KG1 (cell line): Measurements from ENCODE around the gene CTU2.
A peak's percentile ranks its signal among the peaks of the same experiment; 100 is the strongest.

Experiments
- DNase-seq: peaks from one replicate; lab custom pipeline; 2025; lab: John Stamatoyannopoulos, UW

The CTU2 gene

GRCh38 chr16:88681709-88682451 lies 24.4 kb upstream of the CTU2 start:
- peak; percentile 37 for DNase-seq

- DNase-seq = no peak
These were observed 21.6 kb upstream of the CTU2 start for GRCh38 chr16:88684569-88685155.

DNA sequence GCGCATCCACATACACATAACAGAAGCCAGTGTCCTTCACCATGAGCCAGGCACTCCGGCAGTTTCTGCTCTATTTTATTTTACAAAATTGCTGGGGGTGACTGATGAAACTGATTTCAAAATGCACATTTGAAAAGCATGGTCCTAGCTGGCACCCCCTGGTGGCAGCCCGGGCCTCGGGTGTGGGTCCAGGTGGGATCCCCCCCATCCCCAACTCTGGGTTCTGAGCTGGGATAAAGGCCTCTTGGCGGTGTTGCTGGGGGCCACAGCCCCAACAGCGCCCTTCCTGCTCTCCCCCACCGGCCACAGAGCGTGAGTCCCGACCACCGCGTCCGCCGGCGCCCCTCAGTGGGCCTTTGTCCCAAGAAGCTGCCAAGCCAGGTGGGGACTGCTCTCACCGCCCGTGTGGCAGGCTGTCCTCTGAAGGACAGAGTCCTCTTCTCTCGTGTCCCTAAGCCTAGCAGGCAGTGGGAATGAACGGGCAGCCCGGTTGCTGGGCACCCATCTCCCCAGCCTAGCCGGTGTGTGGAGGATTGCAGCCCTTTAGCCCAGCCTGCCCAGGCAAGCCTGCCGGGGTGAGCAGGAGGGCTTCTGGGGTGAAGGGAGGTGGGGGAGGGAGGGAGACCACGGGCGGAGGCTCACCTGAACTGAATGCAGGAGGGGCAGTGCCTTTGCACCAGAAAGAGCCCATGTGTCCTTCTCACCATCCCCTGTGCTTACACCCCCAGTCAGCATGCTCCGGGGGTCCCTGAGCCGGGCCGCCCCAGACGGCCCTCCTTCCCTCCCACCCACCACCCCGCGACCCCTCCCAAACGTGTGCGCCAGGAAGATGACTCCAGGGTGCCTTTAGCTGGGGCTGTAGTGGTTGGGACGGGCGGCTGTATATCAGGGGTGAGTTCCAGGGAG lies 20.9 kb upstream of the CTU2 start:
- DNase-seq = no peak

- no peak for DNase-seq
These were observed 20.3 kb upstream of the CTU2 start for GRCh38 chr16:88686062-88686438.

GRCh38 chr16:88686439-88687253 lies 19.7 kb upstream of the CTU2 start, which contains the start of gene SNAI3:
TSS of gene SNAI3 (minus strand) at chr16:88686507. CDS start at chr16:88686406, 101 bp downstream.
- DNase-seq = peak; percentile 49

- no peak for DNase-seq
These were observed 19.1 kb upstream of the CTU2 start for GRCh38 chr16:88687254-88687576.

DNA sequence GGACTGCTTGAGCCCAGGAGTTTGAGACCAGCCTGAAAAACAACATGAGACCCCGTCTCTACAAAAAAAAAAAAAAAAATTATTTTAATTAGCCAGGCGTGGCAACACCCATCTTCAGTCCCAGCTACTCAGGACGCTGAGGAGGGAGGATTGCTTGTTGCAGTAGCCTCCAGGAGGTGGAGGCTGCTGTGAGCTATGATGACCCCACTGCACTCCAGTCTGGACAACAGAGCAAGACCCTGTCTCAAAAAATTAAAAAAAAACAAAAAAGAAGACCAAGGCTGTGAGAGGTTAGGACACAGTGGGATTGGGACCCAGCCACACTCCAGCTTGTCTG lies 18.7 kb upstream of the CTU2 start:
- no peak for DNase-seq

DNA sequence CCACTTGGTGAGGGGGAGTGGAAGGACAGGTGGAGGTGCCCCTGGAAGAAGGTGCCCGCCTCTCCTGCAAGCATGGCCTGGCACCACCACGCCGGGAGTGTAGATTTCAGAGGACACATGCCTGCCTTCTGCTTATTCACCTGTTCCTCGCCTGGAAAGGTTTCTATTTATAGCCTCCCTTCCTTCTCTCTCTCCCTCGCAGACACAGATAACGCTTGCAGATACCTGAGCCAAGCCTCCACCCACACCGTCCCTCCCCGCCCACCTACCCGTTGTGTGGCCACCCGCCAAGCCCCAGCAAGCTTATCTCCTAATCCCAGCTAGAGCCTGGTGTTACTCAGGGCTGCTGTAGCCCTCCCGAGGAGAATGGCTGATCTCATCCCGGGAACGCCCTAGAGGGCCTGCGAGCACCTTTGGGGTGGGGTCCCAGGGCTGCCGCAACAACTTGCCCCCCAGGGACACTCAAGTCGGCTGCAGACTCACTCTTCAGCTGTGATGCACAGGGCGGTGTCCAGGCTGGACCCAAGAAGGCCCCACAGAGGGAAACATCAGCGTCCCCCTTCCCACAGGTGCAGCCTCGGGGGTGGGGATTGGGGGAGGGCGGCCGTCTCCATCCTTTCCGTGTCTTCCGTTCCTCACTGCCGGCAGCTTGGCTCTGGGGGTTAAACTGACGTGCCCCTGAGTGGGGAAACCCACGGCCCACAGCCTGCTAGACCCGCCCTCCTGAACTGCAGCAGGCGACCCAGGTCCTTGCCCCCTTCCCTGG lies 18.1 kb upstream of the CTU2 start:
- no peak for DNase-seq

- DNase-seq = no peak
These were observed 15.8 kb upstream of the CTU2 start for GRCh38 chr16:88690341-88691128.

DNA sequence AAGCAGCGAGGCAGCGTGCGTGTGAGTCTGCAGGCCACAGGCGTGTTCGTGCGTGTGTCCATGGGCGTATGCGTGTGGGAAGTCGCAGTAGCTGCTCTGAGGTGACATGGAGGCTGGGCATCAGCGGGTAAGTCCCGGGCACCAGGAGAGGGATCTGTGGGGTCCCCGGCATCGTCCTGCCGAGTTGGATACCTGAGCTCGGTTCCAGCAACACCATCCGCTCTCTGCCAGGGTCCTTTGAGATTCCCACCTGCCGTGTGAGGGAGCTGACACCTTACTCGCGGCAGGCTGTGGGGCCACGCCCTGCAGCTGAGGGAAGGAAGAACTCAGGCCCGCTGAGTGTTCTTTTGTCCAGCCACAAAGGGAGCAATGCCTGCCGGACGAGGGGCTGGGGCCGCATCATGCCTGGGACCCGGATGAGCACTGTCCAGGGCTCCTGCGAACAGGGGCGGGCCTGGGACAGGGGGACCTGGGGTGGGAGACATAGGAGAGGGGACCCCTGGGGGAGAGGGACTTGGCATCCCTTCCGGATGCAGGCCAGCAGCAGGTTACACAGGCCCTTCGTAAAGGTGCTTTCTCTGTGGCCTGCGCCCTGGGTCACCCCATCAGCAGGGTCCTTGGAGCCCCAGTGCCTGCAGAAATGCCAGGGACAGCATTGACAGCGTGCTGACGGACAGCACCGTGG lies 15.0 kb upstream of the CTU2 start:
- no peak for DNase-seq

GRCh38 chr16:88691924-88692560 lies 14.3 kb upstream of the CTU2 start:
- no peak for DNase-seq

DNA sequence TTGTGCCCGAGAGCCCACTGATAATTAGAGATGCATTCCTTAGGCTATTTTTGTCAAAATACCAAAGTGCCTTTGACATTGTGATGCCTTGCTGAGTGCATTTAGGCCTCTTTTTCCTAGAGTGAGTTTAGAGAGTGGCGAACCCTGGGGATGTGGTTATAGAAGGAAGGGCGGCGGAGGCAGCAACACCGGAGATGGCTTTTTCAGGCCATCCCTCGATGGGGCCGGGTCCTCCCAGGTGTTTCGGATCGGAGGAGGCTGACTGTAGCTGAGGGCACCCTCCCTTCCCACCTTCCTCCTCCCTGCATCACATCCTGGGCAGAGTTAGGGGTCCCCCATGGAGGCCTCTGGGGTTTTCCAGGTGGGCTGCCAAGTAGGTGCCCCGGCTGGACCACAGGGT lies 13.4 kb upstream of the CTU2 start:
- DNase-seq = no peak

- DNase-seq = no peak
These were observed 12.7 kb upstream of the CTU2 start for GRCh38 chr16:88693420-88694177.

GRCh38 chr16:88694221-88695087 lies 11.8 kb upstream of the CTU2 start:
- DNase-seq = no peak

- no peak for DNase-seq
These were observed 11.1 kb upstream of the CTU2 start for GRCh38 chr16:88695218-88695617.

DNA sequence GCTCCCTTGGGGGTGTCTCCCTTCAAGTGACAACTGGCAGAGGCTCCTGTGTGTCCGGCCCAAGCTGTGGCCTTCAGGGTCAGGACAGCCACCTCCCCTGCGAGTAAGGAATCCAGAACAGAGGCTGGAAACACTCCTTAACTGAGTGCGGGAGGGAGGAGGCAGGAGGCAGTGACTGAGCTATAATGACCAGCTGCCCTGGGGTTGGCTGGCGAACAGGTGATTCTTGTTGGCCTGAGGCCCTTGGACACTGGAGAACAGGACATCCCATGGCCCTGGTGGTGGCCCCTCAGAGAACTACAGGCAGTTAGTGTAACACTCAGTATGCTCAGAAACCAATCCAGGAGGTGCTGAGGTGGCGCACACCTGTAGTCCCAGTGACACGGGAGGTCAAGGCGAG lies 10.6 kb upstream of the CTU2 start:
- no peak for DNase-seq

- DNase-seq = no peak
These were observed 9.9 kb upstream of the CTU2 start for GRCh38 chr16:88696441-88696840.
